AG08396 (cell line): ENCODE data around the gene PLEKHG4B.
"Not testable (repeated sequence)": the region's sequence is repeated elsewhere in the genome, so short reads cannot be mapped to it uniquely, and the experiment has no call there.

Experiments used
- DNase-seq: peaks from one replicate; pipeline ENCODE4 v3.0.0; 2012; ENCODE audit warnings: low spot score, mixed read lengths

The PLEKHG4B gene

GRCh38 chr5:204462-204861 is 112.5 kb downstream of the PLEKHG4B start:
- no peak for DNase-seq

- DNase-seq = no peak
These were observed 113.2 kb downstream of the PLEKHG4B start for GRCh38 chr5:204966-205670.

- no peak for DNase-seq
These were observed 114.4 kb downstream of the PLEKHG4B start for GRCh38 chr5:206406-206805.

- DNase-seq = no peak
These were observed 115.1 kb downstream of the PLEKHG4B start for GRCh38 chr5:206927-207536.

GRCh38 chr5:207599-207998 is 115.6 kb downstream of the PLEKHG4B start:
- no peak for DNase-seq

- DNase-seq = no peak
These were observed 116.6 kb downstream of the PLEKHG4B start for GRCh38 chr5:208449-209114.

GRCh38 chr5:213803-214395 is 121.9 kb downstream of the PLEKHG4B start:
- no peak for DNase-seq

GRCh38 chr5:215256-215655 is 123.3 kb downstream of the PLEKHG4B start:
- DNase-seq = not testable (repeated sequence)

GRCh38 chr5:216076-216475 is 124.1 kb downstream of the PLEKHG4B start:
- not testable (repeated sequence) for DNase-seq

- peak; percentile 100 for DNase-seq
These were observed 125.8 kb downstream of the PLEKHG4B start, which contains the start of the genes CCDC127 and SDHA for GRCh38 chr5:217494-218456. Gene CCDC127, minus strand, starts transcription at chr5:218153. Its CDS starts 1,304 bp downstream, at chr5:216849. Gene SDHA, plus strand, starts transcription at chr5:218320. Its CDS starts 36 bp downstream, at chr5:218356.

GRCh38 chr5:218457-219291 is 126.7 kb downstream of the PLEKHG4B start:
- no peak for DNase-seq

- no peak for DNase-seq
These were observed 127.5 kb downstream of the PLEKHG4B start for GRCh38 chr5:219460-219863.

- DNase-seq = no peak
These were observed 128.0 kb downstream of the PLEKHG4B start for GRCh38 chr5:219991-220390.

- DNase-seq = not testable (repeated sequence)
These were observed 131.2 kb downstream of the PLEKHG4B start for GRCh38 chr5:222951-223715.

- no peak for DNase-seq
These were observed 131.8 kb downstream of the PLEKHG4B start for GRCh38 chr5:223791-224190.

GRCh38 chr5:225334-225733 is 133.4 kb downstream of the PLEKHG4B start:
- no peak for DNase-seq

- not testable (repeated sequence) for DNase-seq
These were observed 135.4 kb downstream of the PLEKHG4B start for GRCh38 chr5:227375-227774.

- DNase-seq = no peak
These were observed 136.9 kb downstream of the PLEKHG4B start for GRCh38 chr5:228886-229285.

GRCh38 chr5:230711-231110 is 138.7 kb downstream of the PLEKHG4B start:
- no peak for DNase-seq

- no peak for DNase-seq
These were observed 139.7 kb downstream of the PLEKHG4B start for GRCh38 chr5:231661-232060.
